GM12872 (cell line): ENCODE data around the gene ACOT13.

Experiments
- CTCF ChIP-seq: IDR thresholded peaks from 3 replicates; pipeline ENCODE4 v1.5.1; 2011; ENCODE audit warnings: low read depth, mild to moderate bottlenecking, low read length, moderate library complexity; ENCODE audit not compliant: insufficient read depth

ACOT13 gene

DNA sequence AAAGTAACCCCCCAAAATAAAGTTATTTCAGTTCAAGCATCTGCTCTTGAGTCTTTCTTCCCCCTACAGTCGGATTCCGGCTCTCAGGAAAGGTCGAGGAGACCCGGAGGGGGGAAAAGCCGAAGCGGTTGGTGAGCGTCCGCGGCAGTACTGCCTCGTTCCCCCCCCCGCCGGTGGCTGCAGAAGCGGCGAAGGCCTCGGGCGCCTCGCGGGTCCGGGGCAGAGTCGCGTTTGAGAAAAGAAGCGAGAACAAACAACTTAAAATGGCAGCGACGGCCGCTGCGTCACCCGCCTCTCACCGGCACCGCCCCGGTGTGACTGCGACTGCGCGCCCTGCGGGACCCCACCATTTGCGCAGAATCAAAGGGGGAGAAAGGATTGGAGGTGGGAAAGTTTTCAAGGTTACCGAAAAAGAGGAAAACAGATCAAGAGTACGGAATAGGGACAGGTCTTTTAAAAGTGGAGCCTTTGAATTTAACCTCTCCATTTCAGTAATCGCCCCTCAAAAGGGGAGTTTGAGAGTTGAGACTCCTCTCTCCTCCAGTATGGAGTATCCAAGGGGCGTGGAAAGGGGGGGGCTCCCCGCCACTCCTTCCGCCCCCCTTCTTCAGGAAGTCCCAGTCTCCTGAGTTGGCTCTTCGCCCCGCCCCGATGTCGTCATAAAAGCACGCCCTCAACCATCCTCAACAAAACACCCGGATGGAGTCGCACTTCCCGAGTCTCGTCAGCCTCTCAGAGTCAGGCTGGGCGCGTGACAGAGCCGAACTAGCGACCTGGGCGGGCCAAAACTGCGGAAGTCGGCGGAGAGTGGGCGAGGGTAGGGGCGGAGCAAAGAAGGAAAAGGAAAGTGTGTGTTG lies 54.0 kb downstream of the ACOT13 start:
- no peak for TF ChIP-seq CTCF

GRCh38 chr6:24721461-24722215 lies 54.8 kb downstream of the ACOT13 start:
- TF ChIP-seq CTCF: no peak

GRCh38 chr6:24723270-24723669 lies 56.4 kb downstream of the ACOT13 start:
- TF ChIP-seq CTCF: no peak

DNA sequence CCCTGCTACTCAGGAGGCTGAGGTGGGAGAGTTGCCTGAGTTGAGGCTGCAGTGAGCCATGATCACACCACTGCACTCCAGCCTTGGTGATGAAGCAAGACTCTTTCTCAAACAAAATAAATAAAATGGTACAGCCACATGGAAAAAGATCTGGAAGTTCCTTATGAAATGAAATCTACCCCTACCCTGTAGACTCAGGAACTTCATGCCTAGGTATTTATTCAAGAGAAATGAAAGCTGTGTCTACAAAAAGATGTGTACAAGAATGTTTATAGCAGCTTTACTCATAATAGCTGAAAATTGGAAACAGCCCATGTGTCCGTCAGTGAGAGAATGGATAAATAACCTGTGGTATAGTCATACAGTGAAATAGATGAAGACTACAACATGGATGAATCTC lies 67.3 kb downstream of the ACOT13 start:
- no peak for TF ChIP-seq CTCF

- no peak for TF ChIP-seq CTCF
These were observed 71.9 kb downstream of the ACOT13 start for GRCh38 chr6:24738741-24739140.

DNA sequence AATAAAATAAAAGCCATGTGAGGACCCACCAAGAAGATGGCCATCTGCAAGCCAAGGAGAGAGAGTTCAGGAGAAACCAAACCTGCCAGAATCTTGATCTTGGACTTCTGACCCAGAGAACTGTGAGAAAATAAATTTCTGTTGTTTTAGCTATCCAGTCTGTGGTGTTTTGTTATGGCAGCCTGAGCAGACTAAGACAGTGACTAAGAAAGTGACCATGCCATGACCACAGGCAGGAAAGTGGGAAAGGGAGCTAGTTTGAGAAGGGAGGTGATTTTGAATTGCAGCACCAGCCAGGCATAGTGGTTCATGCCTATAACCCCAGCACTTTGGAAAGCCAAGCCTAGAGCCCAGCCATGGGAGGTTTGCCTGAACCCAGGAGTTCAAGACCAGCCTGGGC lies 74.0 kb downstream of the ACOT13 start:
- TF ChIP-seq CTCF: no peak

GRCh38 chr6:24742216-24742738 lies 75.4 kb downstream of the ACOT13 start:
- no peak for TF ChIP-seq CTCF
